BLaER1 (cell line): Measurements from ENCODE around the gene DYNC2I2.
"Not testable (repeated sequence)": the region's sequence is repeated elsewhere in the genome, so short reads cannot be mapped to it uniquely, and the experiment has no call there.

Experiments
- H3K27ac ChIP-seq: shearing (Covaris generic); formaldehyde crosslinking; 2 replicates; pipeline ENCODE4 v1.8.1; 2022
- H3K27me3 ChIP-seq: shearing (Covaris generic); formaldehyde crosslinking; 2 replicates; pipeline ENCODE4 v1.8.1; 2022
- H3K36me3 ChIP-seq: shearing (Covaris generic); formaldehyde crosslinking; 2 replicates; pipeline ENCODE4 v1.8.1; 2022
- H3K4me1 ChIP-seq: shearing (Covaris generic); formaldehyde crosslinking; 2 replicates; pipeline ENCODE4 v1.8.1; 2022
- H3K4me2 ChIP-seq: shearing (Covaris generic); formaldehyde crosslinking; 2 replicates; pipeline ENCODE4 v1.8.1; 2022
- H3K4me3 ChIP-seq: shearing (Covaris generic); formaldehyde crosslinking; 2 replicates; pipeline ENCODE4 v1.8.1; 2022
- H3K9ac ChIP-seq: shearing (Covaris generic); formaldehyde crosslinking; 2 replicates; pipeline ENCODE4 v1.8.1; 2022
- H3K9me3 ChIP-seq: shearing (Covaris generic); formaldehyde crosslinking; 2 replicates; pipeline ENCODE4 v1.8.1; 2022
- H4K20me1 ChIP-seq: shearing (Covaris generic); formaldehyde crosslinking; 2 replicates; pipeline ENCODE4 v1.8.1; 2022
- Cebpa-rat ChIP-seq: shearing (Covaris generic); IDR thresholded peaks from 2 replicates; pipeline ENCODE4 v1.8.1; 2022

The DYNC2I2 gene

DNA sequence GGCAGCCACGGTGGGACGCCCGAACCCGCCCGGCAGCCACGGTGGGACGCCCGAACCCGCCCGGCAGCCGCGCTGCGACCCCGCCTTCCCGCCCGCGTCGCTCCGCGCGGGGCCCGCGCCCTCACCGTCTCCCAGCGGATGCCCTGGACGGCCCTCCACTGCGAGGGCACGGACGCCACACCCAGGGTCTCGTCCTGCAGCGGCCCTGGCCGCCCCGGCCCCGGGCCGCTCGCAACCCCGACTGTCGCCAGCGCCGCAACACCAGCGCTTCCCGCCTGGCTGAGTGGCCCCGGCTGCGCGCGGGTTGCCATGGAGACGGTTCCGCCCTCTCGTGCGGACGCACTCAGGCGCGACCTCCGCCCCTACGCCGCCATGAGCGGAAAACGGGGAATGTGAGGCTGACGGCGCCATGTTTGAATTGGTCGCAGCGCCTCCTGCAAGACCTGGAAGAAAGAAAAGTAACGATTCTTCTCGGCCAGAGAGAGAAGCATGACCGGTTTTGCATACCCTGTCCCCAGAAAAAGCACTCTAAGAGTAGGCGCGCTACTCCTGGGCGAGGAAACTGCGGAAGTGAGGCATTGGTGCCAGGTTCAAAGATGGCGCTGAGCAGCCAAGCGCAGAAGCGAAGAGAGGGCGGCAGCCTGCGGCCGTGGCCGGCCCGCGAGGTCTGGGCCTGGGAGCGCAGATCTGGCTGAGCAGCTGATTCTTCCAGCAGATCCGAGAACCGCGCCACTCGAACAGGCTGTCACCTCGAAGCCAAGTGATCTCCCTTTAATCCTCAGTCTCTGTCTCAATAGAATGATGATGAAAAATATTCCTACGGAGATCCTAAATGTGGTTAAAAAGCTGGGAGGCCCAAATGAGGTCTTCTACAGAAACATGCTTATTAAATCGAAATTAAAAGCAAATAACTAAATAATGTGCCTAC, at the start of gene DYNC2I2:
TSS of gene DYNC2I2 (minus strand) at position 432 of the 928 bp plus-strand sequence. CDS start at position 311, 121 bp downstream.
- peaks cover 27% of the 10 kb centered on the region for H3K4me1 ChIP-seq
- peaks cover 9% of the 10 kb centered on the region; the same call in 1 of the 2 replicates for H3K36me3 ChIP-seq
- no peaks in the 10 kb centered on the region for H3K9me3 ChIP-seq
- no peaks in the 10 kb centered on the region for H3K27me3 ChIP-seq
- H3K27ac ChIP-seq, result peak within 1 kb of the TSS; percentile 100
- peak within 1 kb of the TSS; percentile 87 for H3K4me3 ChIP-seq
- peak within 1 kb of the TSS; percentile 99 for H3K9ac ChIP-seq
- TF ChIP-seq Cebpa-rat, result no peak
- no peaks in the 10 kb centered on the region for H4K20me1 ChIP-seq
- peak within 1 kb of the TSS; percentile 73 for H3K4me2 ChIP-seq

DNA sequence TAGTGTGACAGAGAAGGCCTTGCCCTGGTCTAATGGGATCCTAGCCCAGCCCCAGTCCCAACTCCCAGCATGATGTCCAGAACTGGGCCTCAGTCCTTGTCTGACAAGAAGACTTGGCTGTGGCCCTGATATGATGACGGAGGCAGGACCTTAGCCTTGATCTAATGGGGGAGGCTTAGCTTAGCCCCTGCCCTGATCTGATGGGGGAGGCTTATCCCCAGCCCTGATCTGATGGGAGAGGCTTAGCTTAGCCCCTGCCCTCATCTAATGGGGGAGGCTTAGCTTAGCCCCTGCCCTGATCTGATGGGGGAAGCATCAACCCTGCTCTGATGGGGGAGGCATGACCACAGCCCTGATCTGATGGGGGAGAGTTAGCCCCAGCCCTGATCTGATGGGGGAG, 49.4 kb upstream of the DYNC2I2 start:
- H3K4me2 ChIP-seq, result peak overlapping the region; percentile 98
- H3K27me3 ChIP-seq, result no peaks in the 10 kb centered on the region
- peaks cover 53% of the 10 kb centered on the region for H3K36me3 ChIP-seq
- peak overlapping the region; percentile 87 for H3K27ac ChIP-seq
- peak overlapping the region; percentile 88 for H3K9ac ChIP-seq
- H3K4me1 ChIP-seq, result peaks cover 52% of the 10 kb centered on the region
- no peak for TF ChIP-seq Cebpa-rat
- no peak overlapping the region for H3K4me3 ChIP-seq
- no peaks in the 10 kb centered on the region for H4K20me1 ChIP-seq
- H3K9me3 ChIP-seq, result no peaks in the 10 kb centered on the region

DNA sequence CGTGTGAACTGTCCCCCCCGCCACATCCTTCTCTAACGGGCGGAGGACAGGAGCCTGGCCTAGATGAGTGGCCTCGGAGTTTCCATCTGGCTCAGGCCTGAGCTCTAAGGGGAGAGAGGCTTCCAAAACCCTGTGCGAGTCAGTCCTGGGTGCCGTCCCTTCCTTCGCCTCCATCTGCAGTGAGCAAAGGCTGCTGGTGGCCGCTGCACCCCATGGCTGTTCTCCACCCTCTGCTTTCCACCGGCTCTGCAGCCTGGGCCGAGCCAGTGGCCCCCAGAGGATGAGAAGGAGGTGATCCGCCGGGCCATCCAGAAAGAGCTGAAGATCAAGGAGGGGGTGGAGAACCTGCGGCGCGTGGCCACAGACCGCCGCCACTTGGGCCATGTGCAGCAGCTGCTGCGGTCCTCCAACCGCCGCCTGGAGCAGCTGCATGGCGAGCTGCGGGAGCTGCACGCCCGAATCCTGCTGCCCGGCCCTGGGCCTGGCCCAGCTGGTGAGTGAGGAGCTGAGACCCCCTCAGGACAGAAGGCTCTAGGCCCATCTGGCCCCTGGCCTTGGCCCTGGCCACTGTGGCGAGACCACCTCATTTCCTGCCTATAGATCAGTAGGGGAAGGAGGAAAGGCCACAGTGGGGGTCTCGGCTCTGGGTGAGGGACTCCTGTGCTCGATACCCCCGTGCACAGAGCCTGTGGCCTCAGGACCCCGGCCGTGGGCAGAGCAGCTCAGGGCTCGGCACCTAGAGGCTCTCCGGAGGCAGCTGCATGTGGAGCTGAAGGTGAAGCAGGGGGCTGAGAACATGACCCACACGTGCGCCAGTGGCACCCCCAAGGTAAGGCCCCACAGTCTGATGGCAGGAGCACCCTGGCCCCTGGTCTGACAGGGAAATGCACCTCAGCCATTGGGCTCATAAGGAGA, 48.7 kb upstream of the DYNC2I2 start:
- Histone ChIP-seq H3K27ac (peak overlapping the region; percentile 87), H3K36me3 (peaks cover 46% of the 10 kb centered on the region), H3K9ac (peak overlapping the region; percentile 88), H3K4me2 (peak overlapping the region; percentile 98), H3K4me1 (peaks cover 52% of the 10 kb centered on the region), H3K27me3 (no peaks in the 10 kb centered on the region), H3K9me3 (no peaks in the 10 kb centered on the region), H3K4me3 (peak overlapping the region; percentile 93), H4K20me1 (no peaks in the 10 kb centered on the region)
- no peak for TF ChIP-seq Cebpa-rat

GRCh38 chr9:128704356-128704670, 47.7 kb upstream of the DYNC2I2 start:
- TF ChIP-seq Cebpa-rat, result no peak
- H3K9ac ChIP-seq, result peak overlapping the region; percentile 88
- H3K36me3 ChIP-seq, result peaks cover 41% of the 10 kb centered on the region
- peaks cover 52% of the 10 kb centered on the region for H3K4me1 ChIP-seq
- no peaks in the 10 kb centered on the region for H3K9me3 ChIP-seq
- no peaks in the 10 kb centered on the region for H3K27me3 ChIP-seq
- H3K4me3 ChIP-seq, result peak overlapping the region; percentile 93
- H3K4me2 ChIP-seq, result peak overlapping the region; percentile 98
- no peaks in the 10 kb centered on the region for H4K20me1 ChIP-seq
- H3K27ac ChIP-seq, result peak overlapping the region; percentile 87

DNA sequence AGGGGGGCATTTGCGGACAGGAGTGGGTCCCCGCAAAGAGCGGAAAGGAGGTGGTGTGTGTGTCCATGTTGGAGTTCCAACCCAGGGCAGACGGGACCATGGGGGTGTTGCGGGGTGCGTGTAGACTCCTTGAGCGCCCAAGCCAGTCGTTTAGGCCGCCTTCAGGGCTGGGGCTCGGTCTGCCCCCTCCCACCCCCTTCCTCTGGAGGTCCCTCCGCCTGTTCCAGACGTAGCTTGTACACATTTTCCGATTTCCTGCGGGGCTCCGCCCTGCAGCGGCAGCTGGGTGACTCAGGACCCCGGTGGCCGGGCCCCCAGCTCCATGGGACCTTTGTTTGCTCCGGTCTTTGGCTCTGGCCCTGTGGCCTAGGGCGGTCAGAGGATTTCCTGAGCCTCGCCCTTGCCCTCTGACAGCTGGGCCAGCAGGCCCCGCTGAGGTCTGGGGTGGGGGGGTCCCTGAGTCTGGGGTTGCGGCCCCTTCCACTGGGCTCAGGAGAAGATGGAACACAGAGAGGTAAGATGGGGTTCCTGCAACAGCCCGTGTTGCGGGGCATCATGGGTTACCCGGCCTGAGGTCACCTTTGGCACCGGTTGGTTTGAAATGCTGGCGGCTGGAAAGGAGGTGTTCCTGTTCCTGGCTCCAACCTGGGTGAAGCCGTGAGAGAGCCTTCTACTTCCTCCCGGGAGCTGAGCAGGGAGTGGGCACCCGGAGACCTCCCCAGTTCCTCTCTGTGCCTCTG, 47.1 kb upstream of the DYNC2I2 start:
- Histone ChIP-seq H4K20me1 (no peaks in the 10 kb centered on the region), H3K9me3 (no peaks in the 10 kb centered on the region), H3K9ac (peak overlapping the region; percentile 88), H3K27ac (peak overlapping the region; percentile 87), H3K27me3 (no peaks in the 10 kb centered on the region), H3K4me3 (peak overlapping the region; percentile 93), H3K36me3 (peaks cover 38% of the 10 kb centered on the region), H3K4me2 (peak overlapping the region; percentile 98), H3K4me1 (peaks cover 52% of the 10 kb centered on the region)
- no peak for TF ChIP-seq Cebpa-rat

DNA sequence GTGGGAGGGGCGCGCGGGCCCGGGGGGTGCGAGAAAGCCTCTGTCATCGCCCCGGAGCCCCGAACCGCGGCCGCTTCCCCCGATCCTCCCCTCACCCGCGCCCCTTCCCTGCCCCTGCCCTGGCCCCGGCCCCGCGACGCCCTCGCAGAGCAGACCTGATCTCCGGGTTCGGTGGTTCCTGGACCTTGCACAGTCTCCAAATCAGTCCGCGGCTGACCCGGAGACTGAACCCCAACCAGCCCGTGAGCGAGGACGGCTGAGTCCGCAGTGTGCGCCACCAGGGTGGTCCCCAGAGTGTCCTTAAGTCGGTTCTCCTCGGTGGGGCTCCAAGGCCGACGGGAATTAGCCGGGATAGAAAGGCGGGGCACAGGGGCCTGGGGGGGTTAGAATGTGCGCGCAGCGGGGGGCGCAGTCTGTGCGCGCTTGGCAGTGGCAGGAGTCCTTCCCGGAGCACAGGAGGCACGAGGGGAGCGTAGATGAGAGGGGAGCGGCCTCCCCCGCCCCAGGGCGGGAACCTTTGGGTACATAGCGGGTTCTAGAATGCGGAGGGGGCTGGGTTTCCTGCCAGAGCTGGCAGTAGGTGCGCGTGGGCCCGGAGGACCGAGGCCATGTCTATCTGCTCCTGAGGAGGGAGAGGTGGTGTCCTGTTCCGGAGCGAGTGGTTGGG, 46.4 kb upstream of the DYNC2I2 start:
- no peaks in the 10 kb centered on the region for H3K27me3 ChIP-seq
- H3K9ac ChIP-seq, result peak overlapping the region; percentile 88
- peaks cover 34% of the 10 kb centered on the region for H3K36me3 ChIP-seq
- no peaks in the 10 kb centered on the region for H3K9me3 ChIP-seq
- H3K4me3 ChIP-seq, result peak overlapping the region; percentile 93
- peak overlapping the region; percentile 87 for H3K27ac ChIP-seq
- peak overlapping the region; percentile 98 for H3K4me2 ChIP-seq
- no peak for TF ChIP-seq Cebpa-rat
- no peaks in the 10 kb centered on the region for H4K20me1 ChIP-seq
- peaks cover 52% of the 10 kb centered on the region for H3K4me1 ChIP-seq

- no peaks in the 10 kb centered on the region for H3K27me3 ChIP-seq
- H3K9ac ChIP-seq, result peak within 1 kb of the TSS; percentile 88
- H3K4me3 ChIP-seq, result peak within 1 kb of the TSS; percentile 93
- H3K4me1 ChIP-seq, result peaks cover 50% of the 10 kb centered on the region
- peaks cover 32% of the 10 kb centered on the region for H3K36me3 ChIP-seq
- no peaks in the 10 kb centered on the region for H3K9me3 ChIP-seq
- H3K4me2 ChIP-seq, result peak within 1 kb of the TSS; percentile 98
- H4K20me1 ChIP-seq, result peaks cover 4% of the 10 kb centered on the region; the same call in 1 of the 2 replicates
- H3K27ac ChIP-seq, result peak within 1 kb of the TSS; percentile 87
- TF ChIP-seq Cebpa-rat, result no peak
Measured at GRCh38 chr9:128702445-128702948, 45.9 kb upstream of the DYNC2I2 start, which contains the start of gene PKN3. PKN3 (plus strand) TSS chr9:128702503; CDS start chr9:128702916, 413 bp downstream.

DNA sequence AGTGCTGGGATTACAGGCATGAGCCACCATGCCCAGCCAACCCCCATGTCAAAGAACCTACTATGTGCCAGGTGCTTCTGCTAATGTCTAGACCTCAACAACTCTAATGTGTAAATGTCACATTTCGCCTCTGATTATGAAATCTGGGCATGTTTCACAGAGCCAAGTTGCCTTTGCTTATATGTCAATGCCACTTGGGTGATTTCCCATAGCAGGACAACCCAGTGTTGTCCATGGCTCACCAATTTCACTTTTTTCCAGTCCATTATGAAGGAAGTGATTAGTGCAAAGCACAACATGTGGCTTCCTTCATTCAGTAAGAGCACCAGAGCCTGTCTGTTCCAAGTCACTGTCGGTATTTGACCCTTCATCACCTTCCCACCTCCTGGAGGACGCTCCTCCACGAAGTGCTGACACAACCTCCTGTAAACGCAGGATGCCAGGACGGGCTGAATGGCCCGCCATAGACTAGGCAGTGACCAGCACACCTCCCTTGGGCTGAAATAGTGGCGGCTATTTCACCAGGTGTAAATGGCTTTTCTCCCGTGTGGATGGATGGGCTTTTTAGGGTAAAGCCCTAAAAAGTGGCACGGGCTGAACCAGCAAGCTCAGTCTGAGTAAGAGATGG, 44.7 kb upstream of the DYNC2I2 start:
- H3K4me1 ChIP-seq, result peaks cover 38% of the 10 kb centered on the region
- H3K9ac ChIP-seq, result no peak overlapping the region
- H3K4me2 ChIP-seq, result 0 out of 2 replicates have a peak overlapping the region, but pooled peaks have one; percentile 98
- H3K9me3 ChIP-seq, result no peaks in the 10 kb centered on the region
- H4K20me1 ChIP-seq, result peaks cover 16% of the 10 kb centered on the region
- TF ChIP-seq Cebpa-rat, result no peak
- H3K27ac ChIP-seq, result no peak overlapping the region
- H3K4me3 ChIP-seq, result no peak overlapping the region
- H3K27me3 ChIP-seq, result no peaks in the 10 kb centered on the region
- peaks cover 32% of the 10 kb centered on the region for H3K36me3 ChIP-seq

GRCh38 chr9:128699096-128699795, 42.6 kb upstream of the DYNC2I2 start:
- not testable (repeated sequence) for H3K9ac ChIP-seq, H3K4me3 ChIP-seq, H3K4me2 ChIP-seq, H3K27me3 ChIP-seq, H3K9me3 ChIP-seq, H3K27ac ChIP-seq
- Histone ChIP-seq H3K36me3 (peaks cover 38% of the 10 kb centered on the region), H3K4me1 (peaks cover 21% of the 10 kb centered on the region), H4K20me1 (peaks cover 31% of the 10 kb centered on the region)
